ENCODE results near the gene SPOCK1.

The SPOCK1 gene

DNA sequence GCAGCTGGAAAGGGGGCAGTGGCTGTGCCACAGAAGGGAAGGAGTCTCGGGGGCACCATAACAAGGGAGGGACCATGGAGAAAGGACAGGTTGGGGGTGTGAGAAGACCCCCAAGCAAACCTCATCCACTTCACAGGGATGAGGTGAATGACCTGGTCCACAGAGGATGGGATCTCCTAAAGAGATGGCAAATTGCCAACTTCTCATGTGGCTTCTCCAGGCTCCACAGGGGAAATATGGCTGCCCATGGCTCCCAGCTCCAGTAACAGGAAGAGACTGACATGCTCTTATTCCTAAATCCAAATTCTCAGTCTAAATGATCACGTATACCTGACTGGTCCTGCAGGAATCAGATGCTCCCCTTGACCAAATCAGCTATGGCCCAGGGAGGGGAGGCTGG lies 340.4 kb downstream of the SPOCK1 start:
- DNase-seq (ENCODE audit: low read depth in 3 of 3), result no peak

DNA sequence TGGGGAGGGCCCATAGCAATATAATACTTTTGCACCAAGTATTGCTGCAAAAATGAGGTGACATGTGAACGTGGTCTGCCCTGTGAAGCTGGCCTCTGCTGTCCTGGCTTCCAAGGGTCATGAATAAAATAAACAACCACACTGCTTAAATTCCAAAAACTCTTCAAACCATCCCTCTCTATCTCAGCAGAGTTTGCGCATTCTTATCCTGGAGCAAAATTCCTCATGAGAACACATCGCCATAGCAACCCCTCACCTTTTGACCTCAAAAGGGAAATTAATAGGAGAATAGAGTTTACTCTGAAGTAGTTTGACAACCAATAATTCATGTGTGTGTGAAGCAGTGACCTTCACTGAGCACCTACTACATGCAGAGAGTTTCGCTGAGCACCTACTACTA lies 342.9 kb downstream of the SPOCK1 start:
- DNase-seq (ENCODE audit: low read depth in 3 of 3), result no peak

DNA sequence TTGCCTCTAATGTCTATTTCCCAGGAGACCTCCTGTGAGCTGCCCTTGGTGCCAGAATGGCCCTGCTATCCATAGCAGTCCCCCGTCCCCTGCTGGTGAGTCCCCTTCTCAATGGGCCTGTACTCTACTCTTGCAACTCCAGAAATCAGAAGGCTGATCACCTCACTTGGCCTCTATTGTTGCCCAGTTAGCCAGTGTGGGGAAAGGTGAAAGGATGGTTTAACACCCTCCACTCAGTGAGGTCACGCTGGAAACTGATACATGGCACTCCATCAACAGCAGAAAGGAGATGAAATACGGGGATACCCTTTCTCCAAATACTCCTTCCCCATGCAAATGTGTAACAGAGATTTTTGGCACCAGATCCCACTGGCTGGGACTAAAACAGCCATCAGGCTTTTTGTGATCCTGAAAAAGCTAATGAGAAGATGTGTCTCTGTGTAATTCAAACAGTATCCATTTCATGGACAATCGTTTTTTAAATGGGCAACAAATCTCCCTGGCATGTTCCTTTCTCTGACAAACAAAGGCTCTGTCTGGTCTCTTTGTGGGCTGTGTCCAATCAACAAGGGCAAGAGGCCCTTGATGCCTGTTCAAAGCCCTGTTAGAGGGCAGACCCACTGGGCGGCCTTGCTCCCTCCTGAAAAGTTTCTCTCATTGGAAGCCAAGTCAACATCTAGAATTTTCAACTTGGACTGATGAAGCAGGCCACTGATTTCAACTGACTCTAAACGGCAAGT lies 343.7 kb downstream of the SPOCK1 start:
- DNase-seq (ENCODE audit: low read depth in 3 of 3), result no peak

DNA sequence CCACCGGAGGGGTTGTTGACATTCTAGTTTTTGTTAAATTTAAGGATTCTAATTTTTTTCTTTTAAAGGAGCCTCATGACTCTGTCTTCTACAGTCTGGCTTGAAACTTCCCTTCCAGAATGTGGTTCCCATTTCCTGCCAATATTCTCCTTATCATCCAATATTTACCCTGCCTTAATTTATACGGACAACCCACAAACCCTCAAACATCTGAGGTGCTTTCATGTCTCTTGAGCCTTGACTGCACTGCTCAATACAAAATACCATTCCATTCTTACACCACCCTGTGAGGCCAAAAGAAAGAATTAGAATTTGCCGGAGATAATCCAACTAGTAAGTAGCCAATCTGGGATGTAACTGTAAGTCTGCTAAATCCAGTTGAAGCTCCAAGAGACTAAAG lies 346.5 kb downstream of the SPOCK1 start:
- DNase-seq (ENCODE audit: low read depth in 3 of 3), result no peak

DNA sequence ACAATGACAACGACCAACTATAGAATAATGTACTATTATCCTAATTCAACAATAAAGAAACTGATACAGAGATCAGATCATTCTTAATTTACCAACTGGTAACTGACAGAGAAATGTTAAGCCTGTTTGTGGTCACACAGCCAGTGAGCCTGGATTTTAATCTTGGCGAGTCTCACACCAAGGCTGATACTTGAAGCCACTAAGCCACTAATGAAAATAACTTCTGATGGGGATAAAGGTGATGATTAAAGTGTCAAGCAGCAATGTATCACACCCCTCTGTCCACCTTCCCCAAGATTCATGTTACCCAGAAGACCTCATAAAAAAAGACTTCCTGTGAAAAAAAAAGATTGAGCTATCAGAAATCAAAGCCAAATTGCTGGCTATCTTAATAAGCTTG lies 350.5 kb downstream of the SPOCK1 start:
- DNase-seq (ENCODE audit: low read depth in 3 of 3), result no peak

DNA sequence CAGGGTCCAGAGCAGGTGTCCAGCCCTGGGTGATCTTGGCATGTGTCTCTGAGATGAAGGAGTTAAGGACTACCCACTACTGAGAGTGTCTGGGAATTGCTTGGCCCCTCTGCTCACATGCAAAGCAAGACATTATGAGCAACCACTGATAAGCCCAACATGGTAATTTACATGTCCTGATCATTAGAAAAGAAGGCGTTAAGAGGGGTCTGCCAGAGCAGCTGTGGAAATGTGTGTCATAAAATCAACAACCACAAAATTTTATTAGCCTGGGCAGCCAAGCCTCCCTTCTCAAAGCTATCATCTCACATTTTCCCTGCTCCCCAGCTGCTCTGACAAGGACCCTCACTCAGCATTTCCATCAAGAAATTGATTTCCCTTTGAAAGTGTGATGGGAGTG lies 351.0 kb downstream of the SPOCK1 start:
- DNase-seq (ENCODE audit: low read depth in 3 of 3), result no peak

DNA sequence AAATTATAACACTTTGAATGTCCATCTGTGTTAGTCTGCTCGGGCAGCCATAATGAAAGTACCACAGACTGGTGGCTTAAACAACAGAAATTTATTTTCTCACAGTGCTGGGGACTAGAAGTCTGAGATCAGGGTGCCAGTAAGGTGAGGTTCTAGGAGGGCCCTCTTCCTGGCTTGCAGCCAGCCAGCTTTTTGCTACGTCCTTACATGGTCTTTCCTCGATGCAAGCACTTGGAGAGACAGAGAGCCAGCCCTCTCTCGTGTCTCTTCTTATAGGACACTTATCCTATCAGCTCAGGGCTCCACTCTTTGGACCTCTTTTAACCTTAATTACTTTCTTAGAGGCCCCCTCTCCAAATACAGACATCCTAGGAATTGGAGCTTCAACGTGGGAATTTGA lies 351.8 kb downstream of the SPOCK1 start:
- DNase-seq (ENCODE audit: low read depth in 3 of 3), result no peak

DNA sequence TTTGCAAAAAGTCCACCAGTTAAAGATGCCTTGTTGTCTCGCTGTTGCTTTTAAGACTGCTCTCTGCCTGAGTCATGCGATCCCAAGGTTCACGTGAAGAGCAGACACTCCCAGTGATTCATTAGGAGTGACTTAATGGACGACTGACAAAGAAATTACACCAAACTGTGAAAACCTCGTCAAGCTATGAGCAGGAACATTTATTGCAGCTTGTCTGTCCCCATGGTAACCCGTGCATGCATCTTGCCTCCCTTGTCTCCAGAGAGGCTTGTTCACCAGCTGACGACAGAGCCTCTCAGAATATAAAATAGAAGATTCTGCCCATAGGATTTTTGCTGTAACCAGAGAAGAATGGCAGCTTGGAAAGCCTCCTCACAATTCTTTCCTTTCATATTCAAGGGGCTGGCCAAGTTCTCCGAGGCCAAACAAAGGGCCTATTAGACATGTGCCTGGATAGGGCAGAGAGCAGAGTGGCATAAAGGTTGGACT lies 352.7 kb downstream of the SPOCK1 start:
- no peak for DNase-seq (ENCODE audit: low read depth in 3 of 3)

DNA sequence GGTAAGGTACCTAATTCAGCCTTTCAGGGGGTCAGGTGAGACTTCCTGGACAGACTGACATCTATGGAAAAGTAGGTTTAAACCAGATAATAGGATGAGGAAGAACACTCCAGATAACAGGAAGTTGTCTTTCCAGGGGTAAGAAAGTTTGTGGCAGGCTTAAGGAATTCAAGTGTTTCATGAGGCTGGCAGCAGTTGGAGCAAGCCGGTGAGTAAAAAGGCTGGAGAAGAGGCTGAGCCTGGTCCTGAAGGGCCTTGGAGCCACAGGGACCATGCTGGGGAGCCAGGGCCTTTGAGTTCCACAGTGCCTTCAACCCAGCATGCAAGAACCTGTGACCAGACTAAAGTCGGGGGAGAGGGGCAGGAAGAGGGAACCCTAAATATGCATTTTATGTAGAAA lies 353.4 kb downstream of the SPOCK1 start:
- no peak for DNase-seq (ENCODE audit: low read depth in 3 of 3)

DNA sequence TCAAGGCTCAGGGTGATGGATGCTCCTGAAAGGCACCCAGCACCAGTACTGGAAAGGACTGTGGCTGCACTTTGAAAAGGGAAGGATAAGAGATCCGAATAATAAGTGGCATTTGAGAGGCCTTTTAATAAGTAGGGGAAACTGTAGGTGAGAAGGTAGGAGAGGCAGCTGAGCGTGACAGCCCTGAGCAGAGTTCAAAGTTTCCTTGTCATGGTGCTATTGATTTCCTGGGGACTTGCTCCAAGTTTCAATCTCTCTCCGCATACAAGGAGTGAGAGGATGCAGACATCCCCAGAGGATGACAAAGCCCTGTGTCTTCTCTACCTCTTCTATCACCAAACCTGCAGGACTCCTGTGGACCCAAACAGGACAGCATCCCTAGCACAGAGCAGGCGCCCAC lies 354.5 kb downstream of the SPOCK1 start:
- DNase-seq (ENCODE audit: low read depth in 3 of 3), result no peak

DNA sequence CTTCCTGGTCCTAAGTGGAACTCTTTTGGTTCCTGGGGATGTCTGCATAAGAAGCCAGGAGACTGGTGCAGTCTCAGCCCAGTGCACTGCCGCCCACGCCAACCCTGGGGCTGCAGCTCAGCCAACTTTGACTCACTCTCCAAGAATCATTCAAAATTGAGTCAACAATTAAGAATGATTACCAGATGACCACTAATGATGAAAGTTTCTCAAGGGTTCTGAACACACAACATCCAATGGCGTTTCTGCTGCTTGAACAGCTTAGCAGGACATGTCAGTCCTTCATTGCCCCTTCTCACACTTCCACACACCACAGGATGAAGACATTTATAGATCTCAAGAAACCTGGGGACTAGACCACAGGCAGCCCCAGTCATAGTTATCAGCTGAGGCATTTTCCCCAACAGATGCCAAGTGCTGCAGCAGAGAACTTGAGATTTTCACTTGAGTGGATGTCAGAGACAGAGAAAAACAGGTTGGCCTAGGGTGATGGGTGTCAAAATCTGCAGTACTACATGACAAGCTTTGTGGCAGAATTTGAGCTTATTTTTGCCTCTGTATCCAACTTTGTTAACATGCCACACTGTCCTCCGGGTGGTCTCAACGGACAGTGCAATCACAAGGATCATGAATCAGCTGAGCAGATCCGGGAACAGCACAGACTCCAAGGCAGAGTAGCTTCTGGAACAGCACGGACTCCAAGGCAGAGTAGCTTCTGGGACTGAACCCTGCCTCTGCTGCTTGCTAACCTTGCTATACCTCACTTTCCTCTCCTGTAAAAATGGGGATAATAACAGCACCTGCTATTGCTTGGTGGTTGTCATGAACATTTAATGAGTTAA lies 356.1 kb downstream of the SPOCK1 start:
- DNase-seq (ENCODE audit: low read depth in 3 of 3), result no peak

DNA sequence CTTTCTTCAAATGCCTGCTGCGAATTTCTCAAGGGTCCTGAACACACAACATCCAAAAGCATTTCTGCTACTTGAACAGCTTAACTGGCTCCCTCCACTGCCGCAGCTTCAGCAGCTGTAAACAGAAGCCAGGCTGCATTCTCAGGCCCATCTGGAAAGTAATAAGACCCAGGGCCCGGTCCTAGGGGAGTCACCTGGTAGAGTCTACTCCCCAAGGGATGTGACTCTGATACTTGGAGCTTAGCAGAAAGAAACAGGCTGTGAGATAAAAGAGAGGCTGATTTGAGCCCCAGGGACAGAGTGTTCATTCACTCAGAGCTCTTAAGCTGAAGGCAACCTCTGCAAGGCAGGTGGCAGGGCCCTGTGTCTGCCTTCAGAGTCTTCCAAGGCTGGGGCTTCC lies 356.8 kb downstream of the SPOCK1 start:
- no peak for DNase-seq (ENCODE audit: low read depth in 3 of 3)

DNA sequence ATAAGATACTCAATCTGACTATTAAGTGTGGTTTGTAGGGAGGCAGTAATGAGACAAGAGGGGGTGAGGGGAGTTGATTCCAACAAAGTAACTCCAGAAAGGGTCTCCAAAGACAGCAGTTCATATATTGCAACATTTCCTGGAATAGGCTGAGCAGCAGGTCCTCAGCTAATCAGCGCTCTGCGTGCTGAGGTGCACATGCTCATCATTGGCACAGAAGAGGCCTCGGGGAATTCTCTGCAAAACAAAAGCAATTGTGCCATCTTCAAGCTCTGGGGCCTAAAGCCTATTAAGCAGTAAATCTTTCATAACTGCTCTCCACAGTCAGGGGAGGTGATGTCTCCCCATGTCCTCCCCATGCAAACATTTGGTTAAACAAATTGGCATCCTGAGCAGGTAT lies 357.3 kb downstream of the SPOCK1 start:
- DNase-seq (ENCODE audit: low read depth in 3 of 3), result no peak

DNA sequence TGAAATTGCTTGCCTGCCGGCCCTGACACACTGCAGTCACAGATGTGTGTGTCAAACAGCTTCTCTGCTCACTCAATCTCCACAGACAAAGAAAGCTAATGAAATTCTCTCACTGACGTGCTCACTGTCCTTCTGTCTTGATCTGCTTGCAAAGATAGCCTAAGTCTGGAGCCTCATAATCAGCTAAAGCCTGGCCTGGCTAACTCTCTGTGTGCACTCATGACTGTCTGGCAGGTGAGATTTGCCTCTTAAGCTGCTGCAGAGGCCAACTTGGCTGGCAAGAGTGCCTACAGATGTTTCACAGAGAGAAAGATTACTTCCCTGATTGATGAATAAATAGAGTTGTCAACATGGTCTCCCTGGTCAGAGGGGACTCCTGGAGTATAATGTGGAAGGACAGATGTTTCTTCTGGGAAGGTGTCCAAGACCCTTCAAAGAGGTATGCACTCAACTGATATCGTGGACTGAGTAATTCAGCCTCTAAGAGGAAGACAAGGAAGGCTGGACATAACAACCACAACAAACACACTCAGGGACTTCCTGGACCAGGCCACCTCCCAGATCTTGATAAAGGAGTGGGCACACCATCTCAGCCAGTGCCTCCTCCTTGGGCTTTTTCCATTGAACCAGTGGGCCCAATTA lies 362.0 kb downstream of the SPOCK1 start:
- no peak for DNase-seq (ENCODE audit: low read depth in 3 of 3)

DNA sequence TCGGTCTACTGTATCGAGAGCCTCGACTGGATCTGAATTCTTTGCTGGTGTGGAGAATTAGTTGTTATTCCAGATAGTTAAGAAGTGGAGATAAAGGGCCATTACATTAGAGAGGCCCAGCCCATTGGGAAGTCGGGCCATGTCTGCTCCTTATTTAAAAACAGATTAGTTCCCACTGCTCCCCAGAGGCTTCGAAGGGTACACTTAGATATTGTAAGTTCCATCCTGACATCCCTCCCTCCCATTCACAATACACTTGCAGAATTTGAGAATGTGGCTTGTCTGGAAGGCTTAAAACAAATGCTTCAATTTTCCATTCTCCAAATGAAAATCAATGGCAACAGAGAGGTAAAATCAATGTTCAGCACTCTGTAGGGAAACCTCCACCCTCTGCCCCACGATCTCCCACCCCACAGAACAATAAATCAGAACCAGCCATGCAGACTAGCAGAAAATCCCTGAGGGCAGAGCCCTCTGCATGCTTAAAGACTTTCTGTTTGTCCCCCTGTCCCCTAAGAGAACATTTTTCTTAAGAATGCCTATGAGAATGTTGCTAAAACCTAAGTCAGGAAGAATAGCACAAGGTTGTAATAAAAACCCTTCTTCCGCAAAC lies 364.1 kb downstream of the SPOCK1 start:
- no peak for DNase-seq (ENCODE audit: low read depth in 3 of 3)

DNA sequence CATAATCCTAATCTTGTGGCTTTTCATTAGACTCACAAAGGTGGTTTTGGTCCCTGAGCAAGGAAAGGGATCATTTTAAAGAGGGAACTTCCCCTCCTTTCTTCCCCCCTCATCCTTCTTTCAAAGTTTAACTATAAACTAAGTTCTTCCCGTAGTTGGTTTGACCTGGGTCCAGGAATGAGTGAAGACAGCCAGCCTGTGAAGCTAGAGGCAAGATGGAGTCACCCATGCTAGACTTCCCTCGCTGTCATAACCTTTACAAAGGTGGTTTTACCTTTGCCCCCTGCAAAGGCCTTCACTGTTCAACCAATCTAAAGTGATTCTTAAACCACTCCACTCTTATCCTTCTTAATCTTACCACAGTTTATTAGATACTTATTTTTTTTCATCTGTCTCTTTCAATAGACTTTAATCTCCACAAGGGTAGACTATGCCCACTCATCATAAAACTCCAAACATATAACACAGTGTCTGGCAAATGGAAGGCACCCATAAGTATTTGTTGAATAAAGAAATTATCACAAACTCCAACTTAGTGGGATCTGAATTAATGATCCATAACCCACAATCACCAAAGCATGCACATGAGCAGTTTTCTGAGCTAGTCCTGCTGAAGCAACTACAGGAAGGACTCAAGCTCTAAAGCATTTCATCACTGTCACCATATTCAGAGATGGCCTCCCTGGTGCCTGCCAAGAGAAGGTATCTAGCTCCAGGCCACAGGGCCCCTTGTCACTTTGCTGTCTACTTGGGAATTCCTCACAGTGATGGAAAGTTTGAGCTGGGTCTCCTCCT lies 369.0 kb downstream of the SPOCK1 start:
- DNase-seq (ENCODE audit: low read depth in 3 of 3), result no peak

DNA sequence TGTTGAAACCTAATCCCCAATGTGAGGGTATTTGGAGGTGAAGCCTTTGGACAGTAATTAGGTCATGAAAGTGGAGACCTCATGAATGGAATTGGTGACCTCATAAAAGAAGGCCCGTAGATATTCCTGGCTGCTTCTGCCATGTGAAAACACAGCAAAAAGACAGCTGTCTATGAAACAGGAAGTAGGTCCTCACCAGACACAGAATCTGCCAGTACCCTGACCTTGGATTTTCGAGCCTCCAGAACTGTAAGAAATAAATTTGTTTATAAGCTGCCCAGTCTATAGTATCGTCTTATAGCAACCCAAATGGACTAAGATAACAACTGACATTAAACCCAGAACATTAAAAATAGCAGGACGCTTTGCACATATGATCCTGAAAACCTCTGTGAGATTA lies 371.1 kb downstream of the SPOCK1 start:
- DNase-seq (ENCODE audit: low read depth in 3 of 3), result no peak

DNA sequence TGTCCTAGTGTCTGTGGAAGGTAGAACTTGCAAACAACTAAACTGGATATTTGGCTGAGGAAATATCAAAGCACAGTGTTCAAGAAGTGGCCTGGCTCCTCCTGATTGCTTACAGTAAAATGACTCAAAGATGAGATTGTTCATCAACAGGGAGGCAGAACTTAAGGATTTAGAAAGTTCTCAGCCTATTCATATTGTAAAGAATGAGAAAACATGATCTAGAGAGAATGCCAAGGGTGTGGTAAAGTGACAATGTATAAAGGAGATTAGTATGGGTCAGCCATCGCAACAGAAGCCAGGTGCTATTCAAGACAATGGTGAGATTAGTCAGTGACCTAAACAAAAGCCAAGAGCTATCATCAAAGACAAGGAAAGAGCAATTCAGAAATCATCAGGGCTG lies 372.3 kb downstream of the SPOCK1 start:
- no peak for DNase-seq (ENCODE audit: low read depth in 3 of 3)

DNA sequence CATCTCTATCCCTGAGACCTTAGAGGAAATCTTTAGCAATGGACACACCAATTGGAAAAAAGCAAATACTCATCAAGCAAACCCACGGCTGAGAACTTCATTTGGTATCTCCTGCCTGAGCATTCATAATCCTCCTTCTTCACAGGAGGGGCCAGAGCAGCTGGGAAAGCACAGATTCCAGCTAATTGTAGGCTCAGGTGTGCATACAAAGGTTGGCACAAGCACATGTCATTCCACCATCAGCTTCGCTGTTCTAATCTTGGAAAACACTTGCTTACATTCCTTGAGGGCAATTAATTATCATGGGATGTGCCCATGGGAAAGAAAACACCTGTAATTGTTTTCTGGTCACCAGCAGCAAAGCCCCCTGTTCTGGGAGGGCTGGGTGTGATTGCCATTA lies 376.6 kb downstream of the SPOCK1 start:
- no peak for DNase-seq (ENCODE audit: low read depth in 3 of 3)

DNA sequence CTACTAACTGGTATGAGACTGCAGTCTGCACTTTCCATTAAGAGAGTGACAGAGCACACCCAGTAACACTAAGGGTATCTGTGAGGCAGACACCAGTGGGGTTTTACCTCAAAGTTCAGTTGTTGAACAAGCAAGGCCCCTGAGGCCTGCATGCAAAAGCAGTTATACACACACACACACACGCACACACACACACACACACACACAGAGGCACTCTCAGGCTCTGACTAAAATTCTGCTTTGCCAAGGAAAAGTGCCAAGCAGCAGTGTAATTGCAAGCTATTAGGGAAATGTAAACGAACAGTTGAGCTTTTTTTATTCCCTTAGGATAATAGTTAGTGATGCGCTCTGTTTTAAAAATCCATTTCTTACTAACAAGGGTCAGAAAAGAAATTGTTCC lies 377.1 kb downstream of the SPOCK1 start:
- no peak for DNase-seq (ENCODE audit: low read depth in 3 of 3)

DNA sequence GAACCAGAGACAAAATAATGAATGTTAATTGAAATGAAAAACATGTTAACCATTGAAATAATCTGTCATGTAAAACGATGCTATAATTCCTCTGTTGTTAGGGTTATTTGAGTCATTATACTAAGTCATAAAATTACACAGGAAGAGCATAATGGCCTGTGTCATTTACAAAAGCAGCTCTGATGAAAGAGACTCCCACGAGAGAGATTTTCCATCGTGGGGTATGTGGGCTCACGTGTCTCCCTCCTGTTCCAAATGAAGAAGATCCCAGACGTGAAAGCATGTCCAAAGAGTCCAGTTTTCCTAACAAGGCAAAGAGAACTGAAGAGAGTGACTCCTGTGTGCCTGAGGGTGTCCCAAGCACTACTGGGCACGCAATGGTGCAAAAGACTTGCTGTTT lies 379.8 kb downstream of the SPOCK1 start:
- DNase-seq (ENCODE audit: low read depth in 3 of 3), result no peak

DNA sequence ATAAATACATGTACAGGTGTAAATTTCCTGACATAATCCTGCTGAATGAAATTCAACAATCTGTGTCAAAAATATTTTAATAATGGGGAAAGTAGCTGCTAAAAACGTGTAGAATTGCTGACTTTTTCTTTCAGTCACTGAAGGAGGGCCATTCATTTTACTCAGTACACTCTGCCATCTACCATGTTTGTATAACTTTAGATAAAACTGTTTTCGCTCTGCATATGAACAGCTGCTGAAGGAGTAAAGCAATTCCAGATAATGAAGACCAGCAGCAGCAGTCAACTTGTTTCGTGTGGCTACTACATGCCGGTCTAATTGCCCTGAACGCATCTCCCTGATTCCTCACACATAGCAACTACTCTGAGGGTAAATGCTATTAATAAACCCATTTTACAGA lies 380.5 kb downstream of the SPOCK1 start:
- DNase-seq (ENCODE audit: low read depth in 3 of 3), result no peak

Measured in stimulated activated CD4-positive, alpha-beta T cell treated with anti-CD3 and anti-CD28 coated beads, TNF-alpha, amount 100 ng/mL, for 48 hours (primary cell).